Measurements from ENCODE around the gene OR7G2.

DNA sequence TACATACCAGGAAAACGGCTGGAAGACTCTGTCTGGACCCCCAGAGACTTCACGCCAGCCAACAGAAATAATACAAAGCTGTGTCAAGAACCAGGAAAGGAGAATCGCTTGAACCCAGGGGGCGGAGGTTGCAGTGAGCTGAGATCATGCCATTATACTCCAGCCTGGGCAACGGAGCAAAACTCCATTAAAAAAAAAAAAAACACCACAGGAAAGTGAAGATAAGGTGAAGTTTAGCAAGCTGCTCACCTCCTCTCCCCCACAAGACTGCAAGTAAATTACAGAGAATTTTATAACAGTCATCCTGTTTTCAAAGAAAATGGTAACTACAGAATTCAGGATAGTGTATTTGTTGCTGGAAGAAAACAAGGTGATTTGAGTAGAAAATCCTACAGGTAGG lies 9.3 kb upstream of the OR7G2 start:
- TF ChIP-seq CTCF (IDR thresholded peaks at IDR 0.05) (no peak), ZFX (IDR thresholded peaks at IDR 0.05; ENCODE audit: borderline replicate concordance) (no peak)
